Measurements from ENCODE around the gene SLC41A2. TPM values are rescaled to one million over a fixed set of nuclear protein-coding genes. Genes with fewer than 3 reads are reported as not detected.
"Not testable (repeated sequence)": the region's sequence is repeated elsewhere in the genome, so short reads cannot be mapped to it uniquely, and the experiment has no call there.

SLC41A2 gene
- polyA plus RNA-seq, 3 donors: 4.3 to 5.2 (median 4.5) TPM

DNA sequence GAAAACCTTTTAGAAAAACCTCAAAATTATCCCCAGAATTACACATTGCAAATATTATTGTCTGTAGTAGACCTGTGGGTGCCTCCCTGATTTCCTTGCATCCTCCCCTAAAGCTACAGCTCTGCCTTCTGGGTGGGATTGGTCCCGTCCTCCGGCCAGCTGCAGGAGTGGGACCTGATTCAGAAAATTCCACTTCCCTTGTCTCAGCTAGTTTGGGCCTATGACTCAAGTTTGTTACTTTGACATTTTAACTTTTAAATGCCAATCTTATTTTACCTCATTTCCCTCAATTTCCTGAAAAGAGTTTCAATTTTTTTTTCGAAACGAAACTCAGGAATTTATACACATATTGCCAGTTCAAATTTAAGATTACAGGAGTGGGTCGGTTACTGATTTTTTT is 13.2 kb upstream of the SLC41A2 start:
- DNase-seq (ENCODE audit: extremely low read depth in 1 of 11, low read depth in 9 of 11, low spot score in 4 of 11): no peak

DNA sequence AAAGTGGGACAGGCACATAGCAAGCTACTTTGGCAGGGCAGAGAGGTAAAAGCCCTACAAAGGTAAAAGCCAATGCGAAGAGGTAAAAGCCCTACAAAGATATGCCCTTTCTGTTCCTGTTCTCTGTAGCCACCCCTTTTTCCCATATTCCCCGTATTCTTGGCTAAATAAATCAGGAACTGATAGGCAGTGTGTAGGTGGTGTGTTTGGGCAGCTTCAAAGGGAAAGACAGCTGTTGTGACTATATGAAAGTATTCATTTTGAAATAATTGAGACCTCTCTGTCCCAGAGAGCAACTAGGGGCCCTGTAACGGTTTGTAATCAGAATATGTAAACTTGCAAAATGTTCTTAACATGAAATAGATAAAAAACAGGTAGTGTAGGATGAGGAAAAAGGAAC is 11.3 kb upstream of the SLC41A2 start:
- no peak for DNase-seq (ENCODE audit: extremely low read depth in 1 of 11, low read depth in 9 of 11, low spot score in 4 of 11)

DNA sequence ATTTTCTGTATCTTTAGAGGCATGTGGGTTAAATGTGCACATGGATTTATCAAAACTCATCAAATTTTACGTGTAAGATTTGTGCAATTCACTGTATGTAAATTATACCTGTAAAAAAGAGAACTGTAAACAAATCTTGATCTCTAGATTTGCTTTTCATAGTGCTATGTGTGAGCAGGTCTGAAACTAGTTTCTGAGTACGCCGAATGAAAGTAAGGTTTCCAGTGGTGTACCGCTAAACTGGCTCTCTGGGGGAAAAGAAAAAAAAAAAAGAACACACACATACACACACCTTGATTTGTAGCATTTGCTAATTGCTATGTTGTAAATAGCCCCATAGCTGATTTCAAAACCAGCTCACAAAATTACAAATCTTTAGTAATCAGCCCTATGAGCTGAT is 8.6 kb upstream of the SLC41A2 start:
- no peak for DNase-seq (ENCODE audit: extremely low read depth in 1 of 11, low read depth in 9 of 11, low spot score in 4 of 11)

DNA sequence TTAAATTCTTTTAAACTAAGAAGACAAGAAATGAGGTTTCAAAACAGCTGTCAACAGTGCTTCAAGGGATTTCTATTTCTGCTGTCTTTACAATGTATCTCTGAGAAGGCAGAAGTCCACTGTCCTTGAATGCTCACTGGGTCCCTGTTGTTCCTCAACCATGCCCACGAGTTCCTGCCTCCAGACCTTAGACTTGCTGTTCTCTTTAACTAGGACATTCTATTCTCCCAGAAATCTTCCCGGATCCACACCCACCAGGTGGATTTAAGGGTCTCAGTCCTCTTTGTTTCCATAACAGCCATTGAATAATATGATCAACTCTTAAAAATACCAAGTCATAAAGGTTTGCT is 6.7 kb upstream of the SLC41A2 start:
- no peak for DNase-seq (ENCODE audit: extremely low read depth in 1 of 11, low read depth in 9 of 11, low spot score in 4 of 11)

DNA sequence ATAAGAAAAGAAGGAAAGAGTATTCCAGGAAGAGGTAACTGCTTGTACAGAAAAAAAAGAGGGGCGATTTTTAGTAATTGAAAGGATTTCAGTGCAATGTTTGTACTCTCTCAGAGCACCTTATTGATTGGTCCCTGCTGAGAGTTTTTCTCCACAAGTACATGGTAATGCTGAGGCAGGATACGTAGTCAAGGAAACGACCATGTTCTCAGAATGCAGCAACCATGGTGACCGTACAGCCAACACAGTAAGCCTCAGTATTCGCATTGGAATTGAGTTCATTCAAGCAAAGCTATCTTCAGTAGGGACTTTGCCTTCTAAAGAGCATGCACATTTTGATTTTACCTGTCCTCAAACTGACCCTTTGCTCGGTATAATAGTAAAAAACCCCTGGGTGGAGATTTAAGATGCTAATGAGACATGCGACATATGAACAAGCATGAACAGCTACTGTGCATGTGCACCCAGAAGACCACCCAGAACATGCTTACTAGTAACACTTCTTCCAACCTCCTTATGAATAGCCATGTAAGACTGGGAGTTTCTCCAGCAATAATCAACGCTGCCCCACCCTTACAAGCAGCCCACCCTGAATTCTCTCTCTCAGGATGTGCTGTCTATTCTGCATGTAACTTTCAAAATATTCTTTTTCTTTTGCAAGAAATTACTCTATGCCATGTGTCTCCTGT is 6.2 kb upstream of the SLC41A2 start:
- no peak for DNase-seq (ENCODE audit: extremely low read depth in 1 of 11, low read depth in 9 of 11, low spot score in 4 of 11)

DNA sequence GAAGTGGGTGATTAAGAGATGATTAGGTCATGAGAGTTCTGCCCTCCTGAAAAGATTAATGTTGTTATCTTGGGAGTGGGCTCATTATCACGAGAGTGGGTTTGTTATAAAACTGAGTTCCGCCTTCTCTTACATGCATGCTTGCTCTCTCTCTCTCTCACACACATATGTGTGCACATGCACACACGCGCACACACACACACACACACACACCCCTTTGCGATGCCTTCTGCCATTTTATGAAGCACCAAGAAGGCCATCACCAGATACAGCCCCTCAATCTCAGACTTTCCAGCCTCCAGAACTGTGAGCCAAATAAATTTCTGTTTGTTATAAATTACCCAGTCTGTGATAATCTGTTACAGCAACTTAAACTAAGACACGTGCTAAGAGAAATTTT is 5.7 kb upstream of the SLC41A2 start:
- DNase-seq (ENCODE audit: extremely low read depth in 1 of 11, low read depth in 9 of 11, low spot score in 4 of 11): no peak

DNA sequence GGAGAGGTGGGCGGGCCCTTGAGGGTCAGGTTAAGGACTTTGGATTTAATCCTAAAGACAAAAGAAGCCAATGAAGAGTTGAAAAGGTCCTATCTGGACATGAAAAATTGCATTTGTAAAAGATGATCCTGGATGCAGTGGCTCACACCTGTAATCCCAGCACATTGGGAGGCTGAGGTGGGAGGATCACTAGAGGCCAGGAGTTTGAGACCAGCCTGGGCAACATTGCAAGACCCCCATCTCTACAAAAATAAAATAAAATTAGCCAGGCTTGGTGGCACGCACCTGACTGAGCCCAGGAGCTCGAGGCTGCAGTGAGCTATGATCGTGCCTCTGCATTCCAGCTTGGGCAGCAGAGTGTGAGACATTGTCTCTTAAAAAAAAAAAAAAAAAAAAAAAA is 2.4 kb upstream of the SLC41A2 start:
- DNase-seq (ENCODE audit: extremely low read depth in 1 of 11, low read depth in 9 of 11, low spot score in 4 of 11): no peak

DNA sequence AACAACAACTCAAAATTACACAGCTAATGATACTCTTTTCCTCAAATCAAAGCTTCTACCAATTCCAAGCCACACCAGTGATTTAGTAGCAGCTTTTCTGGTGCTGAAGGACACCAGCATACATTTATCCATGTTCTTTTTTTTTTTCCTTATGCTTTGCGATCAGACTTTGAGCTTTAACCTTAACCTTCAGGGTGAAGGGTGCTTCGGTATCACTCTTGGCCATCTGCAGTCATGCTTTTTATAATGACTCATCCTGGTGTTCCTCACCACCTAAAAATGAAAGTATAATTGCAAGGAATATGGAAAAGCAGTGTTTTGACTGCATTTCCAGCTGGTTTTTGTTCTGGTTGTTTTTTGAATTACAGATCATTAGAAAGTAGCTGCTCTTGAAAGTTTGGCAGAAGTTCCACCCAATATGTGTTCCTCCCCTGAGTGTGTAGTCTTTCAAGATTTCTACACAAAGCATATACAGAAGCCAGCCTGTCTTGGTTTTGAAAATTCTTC is 1.3 kb upstream of the SLC41A2 start:
- DNase-seq (ENCODE audit: extremely low read depth in 1 of 11, low read depth in 9 of 11, low spot score in 4 of 11): no peak

DNA sequence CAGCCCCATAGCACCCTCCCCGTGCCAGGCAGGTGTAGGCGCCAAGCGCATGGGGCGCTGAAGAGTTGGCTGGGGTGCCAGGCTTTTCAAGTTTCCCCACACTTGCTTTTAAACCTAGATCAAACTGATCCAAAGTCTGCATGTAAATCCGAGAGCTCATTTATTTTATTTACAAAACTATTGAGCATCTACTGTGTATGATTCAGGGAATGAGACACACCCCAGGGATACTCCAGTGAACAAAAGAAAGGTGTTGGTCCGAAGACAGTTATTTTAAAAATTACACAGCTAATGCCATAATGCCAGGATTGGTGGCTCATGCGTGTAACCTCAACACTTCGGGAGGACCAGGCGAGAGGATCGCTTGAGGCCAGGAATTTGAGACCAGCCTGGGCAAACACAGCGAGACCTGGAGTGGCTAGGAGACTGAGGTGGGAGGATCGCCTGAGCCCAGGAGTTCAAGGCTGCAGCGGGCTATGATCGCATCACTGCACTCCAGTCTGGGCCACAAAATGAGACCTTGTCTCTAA is 780 bp upstream of the SLC41A2 start:
- no peak for DNase-seq (ENCODE audit: extremely low read depth in 1 of 11, low read depth in 9 of 11, low spot score in 4 of 11)

DNA sequence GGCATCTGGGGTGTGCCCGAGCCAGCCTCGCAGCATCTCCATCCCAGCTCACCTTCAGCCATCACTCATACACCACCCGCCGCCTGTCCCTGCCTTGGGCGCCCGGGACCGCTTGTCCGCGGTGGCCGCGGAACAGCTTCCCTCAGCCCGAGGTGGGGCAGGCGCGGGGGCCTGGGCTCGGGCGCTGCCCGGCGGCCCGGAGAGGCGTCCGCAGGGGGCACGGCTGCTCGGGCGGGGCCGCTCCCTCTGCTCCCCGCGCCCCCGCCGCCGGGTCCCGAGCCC is 430 bp downstream of the SLC41A2 start:
- no peak for DNase-seq (ENCODE audit: extremely low read depth in 1 of 11, low read depth in 9 of 11, low spot score in 4 of 11)

DNA sequence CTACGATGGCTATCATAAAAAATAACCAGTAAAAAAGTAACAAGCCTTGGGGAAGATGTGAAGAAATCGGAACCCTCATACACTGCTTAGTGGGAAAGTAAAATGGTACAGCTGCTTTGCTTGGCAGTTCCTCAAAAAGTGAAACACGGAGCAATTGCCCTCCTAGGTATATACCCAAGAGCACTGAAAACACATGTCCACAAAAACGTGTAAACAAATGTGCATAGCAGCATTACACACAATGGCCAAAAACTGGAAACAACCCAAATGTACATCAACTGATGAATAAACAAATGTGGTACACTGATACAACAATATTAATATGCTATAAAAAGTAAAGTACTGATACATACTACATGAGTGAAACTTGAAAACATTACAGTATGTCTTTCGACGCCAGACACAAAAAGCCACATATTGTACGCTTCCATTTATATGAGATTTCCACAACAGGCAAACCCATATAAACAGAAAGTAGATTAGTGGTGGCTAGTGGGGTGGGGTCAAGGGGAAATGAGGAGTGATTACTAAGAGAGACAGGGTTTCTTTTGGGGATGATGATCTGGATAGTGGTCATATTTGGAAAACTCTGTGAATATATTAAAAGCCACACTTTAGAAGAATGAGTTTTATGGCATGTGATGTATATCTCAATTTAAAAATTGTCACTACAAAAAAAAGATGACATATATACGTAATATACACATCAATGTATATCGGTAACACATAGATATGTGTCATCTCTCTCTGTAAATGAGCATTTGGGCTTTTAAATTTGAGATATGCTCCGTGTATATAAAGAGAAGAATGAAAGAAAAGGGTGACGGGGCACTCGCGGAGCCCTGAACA is 996 bp downstream of the SLC41A2 start:
- DNase-seq (ENCODE audit: extremely low read depth in 1 of 11, low read depth in 9 of 11, low spot score in 4 of 11): no peak

DNA sequence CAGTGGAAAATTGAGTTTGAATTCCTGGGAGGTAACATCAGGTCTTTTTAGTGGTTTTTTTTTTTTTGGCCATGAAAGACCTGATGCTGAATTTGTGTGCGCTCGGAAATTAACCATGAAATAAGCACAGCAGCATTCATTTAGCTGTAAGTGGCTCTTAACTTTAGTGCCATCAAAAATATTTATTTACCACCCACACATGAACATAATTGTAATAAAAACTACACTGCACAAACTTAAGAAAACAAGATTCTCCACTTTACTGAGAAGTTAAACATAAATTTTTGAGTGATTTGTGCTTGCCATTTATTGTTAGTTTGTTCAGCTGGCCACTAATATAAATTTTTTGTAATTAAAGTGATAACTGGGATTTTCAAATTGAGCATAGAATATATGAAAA is 2.4 kb downstream of the SLC41A2 start:
- no peak for DNase-seq (ENCODE audit: extremely low read depth in 1 of 11, low read depth in 9 of 11, low spot score in 4 of 11)

DNA sequence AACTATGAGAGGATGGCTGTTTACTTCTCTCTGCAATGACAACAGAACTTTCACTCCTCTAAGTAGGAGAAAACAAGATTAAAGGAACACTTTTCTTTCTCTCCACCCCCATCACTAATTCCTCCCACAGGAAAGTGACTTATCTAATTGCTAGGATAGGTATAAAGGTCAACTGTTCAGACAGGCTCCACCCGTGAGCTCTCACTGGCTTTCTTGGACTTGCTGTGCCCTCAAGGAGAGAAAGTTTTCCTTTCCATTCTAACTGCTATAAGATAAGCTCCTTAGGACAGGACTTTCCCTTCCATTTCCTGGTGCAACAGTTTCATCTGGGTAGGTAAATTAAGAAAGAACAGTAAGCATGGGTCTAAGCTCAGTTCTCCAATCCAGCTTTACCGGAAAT is 4.8 kb downstream of the SLC41A2 start:
- DNase-seq (ENCODE audit: extremely low read depth in 1 of 11, low read depth in 9 of 11, low spot score in 4 of 11): no peak

DNA sequence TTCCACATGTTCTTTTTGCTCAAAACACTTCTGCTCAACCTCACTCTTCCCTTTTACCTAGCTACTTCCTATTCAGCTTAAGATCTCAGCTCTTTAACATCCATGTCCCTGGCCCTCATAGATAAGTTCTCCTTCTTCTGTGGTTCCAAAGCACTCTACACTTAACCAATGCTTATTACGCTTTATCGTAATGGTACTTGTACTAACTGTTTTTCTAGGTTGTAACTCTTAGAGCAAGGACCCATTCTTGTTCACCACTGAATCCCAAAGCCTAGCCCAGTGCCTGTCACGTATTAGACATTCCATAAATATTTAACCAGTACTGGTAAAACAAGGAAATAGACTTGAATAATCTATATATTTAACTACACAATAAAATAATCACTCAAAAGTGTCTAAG is 5.3 kb downstream of the SLC41A2 start:
- no peak for DNase-seq (ENCODE audit: extremely low read depth in 1 of 11, low read depth in 9 of 11, low spot score in 4 of 11)

DNA sequence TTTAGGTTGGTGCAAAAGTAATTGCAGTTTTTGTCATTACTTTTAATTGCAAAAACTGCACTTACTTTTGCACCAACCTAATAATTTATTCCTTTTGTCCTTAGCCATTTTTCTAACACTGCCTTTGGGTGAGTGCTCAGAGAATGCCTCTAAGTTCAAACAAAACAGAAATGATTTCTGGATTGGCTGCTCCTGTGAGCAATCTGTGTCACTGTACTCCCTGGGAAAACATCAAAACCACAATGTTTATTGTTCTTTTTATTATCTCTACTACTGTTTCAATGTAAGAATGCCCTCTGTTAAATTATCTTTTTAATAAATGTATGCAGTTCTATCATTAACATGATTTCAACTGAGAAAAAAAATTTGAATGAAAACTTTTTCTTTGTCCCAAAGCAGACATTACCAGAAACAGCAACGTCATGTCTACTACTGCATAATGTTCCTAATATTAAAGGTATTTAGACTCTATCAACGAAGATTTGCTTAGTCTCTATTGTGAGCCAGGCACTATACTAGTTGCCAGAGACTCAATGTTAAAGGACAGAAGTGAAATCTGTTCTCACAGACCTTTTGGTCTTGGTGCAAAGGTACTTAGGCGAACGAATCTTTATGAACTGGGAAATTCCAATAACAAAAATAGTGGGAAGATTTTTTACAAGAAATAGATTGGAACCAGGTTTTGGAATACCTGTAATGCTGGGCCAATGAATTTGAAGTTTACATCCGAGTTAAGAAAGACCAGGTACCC is 6.2 kb downstream of the SLC41A2 start:
- no peak for DNase-seq (ENCODE audit: extremely low read depth in 1 of 11, low read depth in 9 of 11, low spot score in 4 of 11)

DNA sequence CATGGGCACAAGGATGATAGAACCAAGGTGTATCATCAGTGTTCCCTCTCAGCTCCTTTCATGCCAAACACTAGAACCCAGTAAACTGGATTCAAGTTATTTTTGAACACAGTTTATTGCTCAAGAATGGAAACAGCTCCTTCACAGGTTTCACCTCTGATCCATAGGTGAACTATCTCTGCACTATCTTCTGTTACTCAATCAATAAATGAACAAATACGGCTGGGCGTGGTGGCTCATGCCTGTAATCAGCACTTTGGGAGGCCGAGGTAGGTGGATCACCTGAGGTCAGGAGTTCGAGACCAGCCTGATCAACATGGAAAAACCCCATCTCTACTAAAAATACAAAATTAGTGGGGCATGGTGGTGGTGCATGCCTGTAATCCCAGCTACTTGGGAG is 9.4 kb downstream of the SLC41A2 start:
- DNase-seq (ENCODE audit: extremely low read depth in 1 of 11, low read depth in 9 of 11, low spot score in 4 of 11): not testable (repeated sequence)

DNA sequence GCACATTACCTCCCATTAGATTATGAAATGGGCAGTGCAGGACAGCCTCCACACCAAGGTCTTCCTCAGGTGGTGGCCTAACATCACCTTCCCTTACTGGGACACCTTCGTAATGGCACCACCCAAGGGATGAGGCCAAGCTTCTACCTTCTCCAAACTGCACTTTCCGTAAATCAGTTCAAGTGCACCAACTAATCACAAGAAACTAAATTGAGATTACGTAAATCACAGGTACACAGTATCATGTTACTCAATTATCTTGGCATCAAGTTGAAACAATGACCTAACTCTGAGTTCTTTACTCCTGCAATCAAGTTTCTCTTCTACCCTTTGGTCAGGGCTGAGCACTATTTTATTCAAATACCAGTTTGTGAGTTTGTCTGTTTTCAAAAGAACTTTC is 13.8 kb downstream of the SLC41A2 start:
- no peak for DNase-seq (ENCODE audit: extremely low read depth in 1 of 11, low read depth in 9 of 11, low spot score in 4 of 11)

DNA sequence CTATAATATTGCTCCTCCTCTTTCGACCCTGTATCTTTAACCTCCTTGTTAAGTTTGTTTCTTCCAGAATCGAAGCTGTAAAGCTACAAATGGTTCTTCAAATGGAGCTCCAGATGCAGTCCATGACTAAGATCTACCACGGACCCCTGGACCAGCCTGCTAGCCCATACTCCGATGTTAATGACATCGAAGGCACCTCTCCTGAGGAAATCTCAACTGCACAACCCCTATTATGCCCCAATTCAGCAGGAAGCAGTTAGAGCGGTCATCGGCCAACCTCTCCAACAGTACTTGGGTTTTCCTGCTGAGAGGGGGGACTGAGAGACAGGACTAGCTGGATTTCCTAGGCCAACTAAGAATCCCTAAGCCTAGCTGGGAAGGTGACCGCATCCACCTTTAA is 14.7 kb downstream of the SLC41A2 start:
- DNase-seq (ENCODE audit: extremely low read depth in 1 of 11, low read depth in 9 of 11, low spot score in 4 of 11): not testable (repeated sequence)

DNA sequence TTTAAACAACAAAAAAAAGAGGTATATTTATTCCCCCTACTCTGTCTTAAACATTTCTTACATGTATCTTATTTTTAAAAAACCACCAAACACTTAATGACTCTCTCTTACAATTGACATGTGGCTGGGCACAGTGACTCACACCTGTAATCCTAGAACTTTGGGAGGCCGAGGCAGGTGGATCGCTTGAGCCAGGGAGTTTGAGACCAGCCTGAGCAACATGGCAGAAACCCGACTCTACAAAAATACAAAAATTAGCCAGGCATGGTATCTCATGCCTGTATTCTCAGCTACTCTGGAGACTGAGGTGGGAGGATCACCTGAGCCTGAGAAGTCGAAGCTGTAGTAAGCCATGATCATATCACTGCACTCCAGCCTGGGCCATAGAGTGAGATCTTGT is 16.0 kb downstream of the SLC41A2 start:
- DNase-seq (ENCODE audit: extremely low read depth in 1 of 11, low read depth in 9 of 11, low spot score in 4 of 11): no peak

DNA sequence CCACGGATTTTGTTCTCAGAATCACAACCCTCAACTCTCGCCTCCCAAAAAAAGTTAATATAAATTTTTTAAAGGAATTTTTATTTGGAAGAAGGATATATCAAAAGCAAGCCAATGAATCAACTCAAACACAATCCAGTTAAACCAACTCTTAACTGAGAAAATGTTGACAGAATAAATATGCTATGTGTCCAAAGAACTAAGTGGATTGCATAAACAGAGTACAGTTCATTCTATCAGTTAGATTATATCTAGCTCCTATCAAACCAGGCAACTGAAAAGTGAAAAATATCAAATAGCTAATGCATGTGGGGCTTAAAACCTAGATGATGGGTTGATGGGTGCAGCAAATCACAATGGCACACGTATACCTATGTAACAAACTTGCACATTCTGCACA is 16.6 kb downstream of the SLC41A2 start:
- no peak for DNase-seq (ENCODE audit: extremely low read depth in 1 of 11, low read depth in 9 of 11, low spot score in 4 of 11)
